Right lobe of liver (tissue), 4 donors: Measurements from ENCODE around the gene C17orf113.

Source experiments
- CTCF ChIP-seq, 4 donors: fragments of 200-600 bp in 3 of 4; fragments of 450-650 bp in 1 of 4; IDR thresholded peaks; one replicate each; pipeline versions ENCODE4 v1.5.1 to v1.8.0; 2016 to 2022; ENCODE audit warnings: antibody characterized with exemption in 4 of 4, mild to moderate bottlenecking in 2 of 4
- POLR2A ChIP-seq: fragments of 450-650 bp; IDR thresholded peaks from one replicate; pipeline ENCODE4 v1.6.1; 2017; ENCODE audit warnings: antibody characterized with exemption, mild to moderate bottlenecking
- donor health status: DM: no; HTN: no; CAD: no.
- donor health status: DM: no; HTN: no; CAD: no.
- donor health status: DM: no; HTN: yes; CAD: no.

GRCh38 chr17:42051013-42051400, 606 bp upstream of the C17orf113 start:
- TF ChIP-seq POLR2A (no peak), CTCF (IDR thresholded peaks at IDR 0.05) (no peak)
